ENCODE data around the gene ANGPT4. TPM values are rescaled to one million over a fixed set of nuclear protein-coding genes. Genes with fewer than 3 reads are reported as not detected.

The ANGPT4 gene, protein sequence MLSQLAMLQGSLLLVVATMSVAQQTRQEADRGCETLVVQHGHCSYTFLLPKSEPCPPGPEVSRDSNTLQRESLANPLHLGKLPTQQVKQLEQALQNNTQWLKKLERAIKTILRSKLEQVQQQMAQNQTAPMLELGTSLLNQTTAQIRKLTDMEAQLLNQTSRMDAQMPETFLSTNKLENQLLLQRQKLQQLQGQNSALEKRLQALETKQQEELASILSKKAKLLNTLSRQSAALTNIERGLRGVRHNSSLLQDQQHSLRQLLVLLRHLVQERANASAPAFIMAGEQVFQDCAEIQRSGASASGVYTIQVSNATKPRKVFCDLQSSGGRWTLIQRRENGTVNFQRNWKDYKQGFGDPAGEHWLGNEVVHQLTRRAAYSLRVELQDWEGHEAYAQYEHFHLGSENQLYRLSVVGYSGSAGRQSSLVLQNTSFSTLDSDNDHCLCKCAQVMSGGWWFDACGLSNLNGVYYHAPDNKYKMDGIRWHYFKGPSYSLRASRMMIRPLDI
- total RNA-seq: under 1 TPM in 1 of 4 donors, not detected in 3; 0.14 TPM

DNA sequence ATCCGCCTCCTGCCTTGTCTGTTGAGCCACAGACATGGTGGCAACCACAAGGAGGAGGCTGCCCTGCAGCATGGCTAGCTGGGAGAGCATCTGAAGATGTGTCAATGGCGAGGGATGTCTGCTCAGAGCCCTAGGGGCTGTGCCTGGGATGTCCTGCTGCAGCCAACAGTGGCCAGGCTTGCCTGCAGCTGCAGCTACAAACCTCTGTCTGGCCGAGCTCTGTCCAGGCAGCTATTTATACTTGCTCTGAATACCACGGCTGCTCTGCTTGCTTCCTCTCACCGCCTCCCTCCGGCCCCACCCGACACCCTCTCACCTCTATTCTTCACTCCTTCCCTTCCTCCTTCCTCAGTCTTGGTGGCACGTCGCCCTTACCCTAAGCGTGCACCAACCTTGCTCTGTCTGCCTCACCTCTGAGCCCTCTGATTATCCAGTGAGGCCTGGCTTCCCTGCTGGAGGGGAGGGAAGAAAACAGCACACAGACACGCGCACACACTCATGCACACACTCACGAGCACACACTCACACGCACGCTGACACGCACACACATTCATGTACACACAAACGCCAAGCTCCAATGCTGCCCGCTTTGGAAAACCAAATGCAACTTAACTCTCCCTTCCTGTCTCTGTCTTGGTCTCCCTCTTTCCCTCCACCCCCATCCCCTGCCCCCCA, at the start of gene ANGPT4:
Gene ANGPT4 (minus strand): TSS at position 210 of the 675 bp plus-strand sequence. CDS start 120 bp downstream, at position 90.
- intact Hi-C loops (cut with DNase I; ENCODE audit: low total_unique reads): no loop called here
- H3K36me3 ChIP-seq: no peaks in the 10 kb centered on the region
- H3K27ac ChIP-seq: no peak within 1 kb of the TSS
- DNase-seq: no peak
- no peaks in the 10 kb centered on the region for H3K4me1 ChIP-seq
- H3K4me3 ChIP-seq: no peak within 1 kb of the TSS
- in situ Hi-C loops (cut with MboI; ENCODE audit: low pct_ligation_motif_present in 1 of 4, low pct_unique_long_range_greater_than_20kb in 1 of 4, low sequenced_read_pairs in 3 of 4): no loop called here
- WGBS, 2 donors (ENCODE audit: low coverage in 1 of 2): 41% methylated on average over 18 of the region's 18 CpGs; no CpG with 5 or more reads in 1 of the 2 donors
- no peaks in the 10 kb centered on the region for H3K9me3 ChIP-seq
- no peaks in the 10 kb centered on the region for H3K27me3 ChIP-seq
- TF ChIP-seq POLR2A (IDR thresholded peaks at IDR 0.05) (no peak), EP300 (IDR thresholded peaks at IDR 0.05; ENCODE audit: low read depth) (no peak), POLR2AphosphoS5 (IDR thresholded peaks at IDR 0.05) (no peak)
- TF ChIP-seq, protein P1, sequence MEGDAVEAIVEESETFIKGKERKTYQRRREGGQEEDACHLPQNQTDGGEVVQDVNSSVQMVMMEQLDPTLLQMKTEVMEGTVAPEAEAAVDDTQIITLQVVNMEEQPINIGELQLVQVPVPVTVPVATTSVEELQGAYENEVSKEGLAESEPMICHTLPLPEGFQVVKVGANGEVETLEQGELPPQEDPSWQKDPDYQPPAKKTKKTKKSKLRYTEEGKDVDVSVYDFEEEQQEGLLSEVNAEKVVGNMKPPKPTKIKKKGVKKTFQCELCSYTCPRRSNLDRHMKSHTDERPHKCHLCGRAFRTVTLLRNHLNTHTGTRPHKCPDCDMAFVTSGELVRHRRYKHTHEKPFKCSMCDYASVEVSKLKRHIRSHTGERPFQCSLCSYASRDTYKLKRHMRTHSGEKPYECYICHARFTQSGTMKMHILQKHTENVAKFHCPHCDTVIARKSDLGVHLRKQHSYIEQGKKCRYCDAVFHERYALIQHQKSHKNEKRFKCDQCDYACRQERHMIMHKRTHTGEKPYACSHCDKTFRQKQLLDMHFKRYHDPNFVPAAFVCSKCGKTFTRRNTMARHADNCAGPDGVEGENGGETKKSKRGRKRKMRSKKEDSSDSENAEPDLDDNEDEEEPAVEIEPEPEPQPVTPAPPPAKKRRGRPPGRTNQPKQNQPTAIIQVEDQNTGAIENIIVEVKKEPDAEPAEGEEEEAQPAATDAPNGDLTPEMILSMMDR (IDR thresholded peaks at IDR 0.05): no peak

DNA sequence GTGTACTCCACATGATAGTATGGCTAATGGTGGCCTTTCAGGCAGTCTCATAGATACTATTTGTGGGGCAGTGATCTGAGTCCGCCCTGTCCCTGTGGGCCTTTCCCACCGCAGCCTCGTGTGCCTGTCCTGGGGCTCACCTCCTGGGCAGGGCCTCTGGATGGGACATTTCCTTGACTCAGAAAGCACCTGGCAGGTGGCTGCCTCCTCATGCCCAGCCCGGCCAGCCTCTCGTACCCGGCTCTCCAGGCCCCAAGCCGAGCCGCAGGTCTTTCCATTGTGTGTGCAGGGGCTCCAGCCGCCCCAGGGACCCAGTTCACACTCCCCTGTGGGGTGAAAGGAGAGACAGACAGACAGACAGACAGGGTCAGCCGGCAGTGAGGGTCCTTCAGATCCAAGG, 47.7 kb upstream of the ANGPT4 start:
- H3K27ac ChIP-seq: no peak overlapping the region
- no peak for DNase-seq
- H3K27me3 ChIP-seq: peaks cover 11% of the 10 kb centered on the region
- TF ChIP-seq, protein P1 (IDR thresholded peaks at IDR 0.05): no peak
- TF ChIP-seq POLR2AphosphoS5 (IDR thresholded peaks at IDR 0.05) (no peak), EP300 (IDR thresholded peaks at IDR 0.05; ENCODE audit: low read depth) (no peak), POLR2A (IDR thresholded peaks at IDR 0.05) (no peak)
- 81% methylated on average over 10 of the region's 10 CpGs; no CpG with 5 or more reads in 1 of the 2 donors for WGBS, 2 donors (ENCODE audit: low coverage in 1 of 2)
- no peaks in the 10 kb centered on the region for H3K4me1 ChIP-seq
- in situ Hi-C loops (cut with MboI; ENCODE audit: low pct_ligation_motif_present in 1 of 4, low pct_unique_long_range_greater_than_20kb in 1 of 4, low sequenced_read_pairs in 3 of 4) (no loop called here), intact Hi-C loops (cut with DNase I; ENCODE audit: low total_unique reads) (no loop called here)
- H3K4me3 ChIP-seq: no peak overlapping the region
- H3K9me3 ChIP-seq: no peaks in the 10 kb centered on the region
- H3K36me3 ChIP-seq: no peaks in the 10 kb centered on the region

DNA sequence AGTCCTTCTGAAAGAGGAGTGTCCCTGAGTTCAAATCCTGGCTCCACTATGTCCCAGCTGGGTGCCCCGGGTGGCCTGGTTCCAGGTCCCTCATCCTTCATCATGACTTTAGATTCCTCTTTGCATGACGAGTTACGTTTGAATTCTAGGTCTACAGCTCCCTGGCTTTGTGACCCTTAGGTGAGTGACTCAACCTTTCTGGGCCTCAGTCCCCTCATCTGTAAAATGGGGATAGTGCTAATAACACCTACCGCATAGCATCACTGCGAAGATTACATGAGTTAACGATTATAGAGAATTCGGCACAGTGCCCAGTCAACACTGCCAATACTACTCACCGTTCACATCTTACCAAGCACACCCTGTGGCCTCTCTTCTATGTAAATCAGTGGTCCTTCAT, 46.5 kb upstream of the ANGPT4 start:
- no peaks in the 10 kb centered on the region for H3K36me3 ChIP-seq
- H3K4me3 ChIP-seq: no peak overlapping the region
- in situ Hi-C loops (cut with MboI; ENCODE audit: low pct_ligation_motif_present in 1 of 4, low pct_unique_long_range_greater_than_20kb in 1 of 4, low sequenced_read_pairs in 3 of 4): no loop called here
- WGBS, 2 donors (ENCODE audit: low coverage in 1 of 2): 84% methylated on average over 8 of the region's 8 CpGs; no CpG with 5 or more reads in 1 of the 2 donors
- TF ChIP-seq POLR2AphosphoS5 (IDR thresholded peaks at IDR 0.05): no peak
- TF ChIP-seq, protein P1 (IDR thresholded peaks at IDR 0.05): no peak
- no peak for TF ChIP-seq EP300 (IDR thresholded peaks at IDR 0.05; ENCODE audit: low read depth)
- H3K27me3 ChIP-seq: peaks cover 22% of the 10 kb centered on the region
- DNase-seq: no peak
- no peaks in the 10 kb centered on the region for H3K9me3 ChIP-seq
- no peaks in the 10 kb centered on the region for H3K4me1 ChIP-seq
- intact Hi-C loops (cut with DNase I; ENCODE audit: low total_unique reads): no loop called here
- H3K27ac ChIP-seq: no peak overlapping the region

DNA sequence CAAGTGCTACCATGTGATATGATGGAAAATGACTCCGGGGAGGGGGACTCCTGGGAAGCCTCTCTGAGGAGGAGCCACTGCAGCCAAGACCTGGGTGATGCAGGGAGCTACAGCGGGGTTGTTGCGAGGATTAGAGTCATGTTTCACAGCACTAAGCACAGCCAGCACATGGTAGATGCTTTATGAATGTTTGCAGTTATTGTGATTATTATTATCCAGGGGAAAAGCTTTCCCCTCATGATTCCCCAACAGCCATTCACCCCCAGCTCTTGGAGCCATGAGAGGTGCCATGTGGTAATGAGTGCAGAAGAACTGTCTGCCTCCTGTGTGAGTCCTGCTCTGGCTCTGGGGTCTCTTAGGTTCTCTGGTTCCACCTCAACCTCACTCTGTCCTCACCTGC, 46.1 kb upstream of the ANGPT4 start:
- DNase-seq: no peak
- no peaks in the 10 kb centered on the region for H3K4me1 ChIP-seq
- no peak overlapping the region for H3K27ac ChIP-seq
- no peak overlapping the region for H3K4me3 ChIP-seq
- intact Hi-C loops (cut with DNase I; ENCODE audit: low total_unique reads) (no loop called here), in situ Hi-C loops (cut with MboI; ENCODE audit: low pct_ligation_motif_present in 1 of 4, low pct_unique_long_range_greater_than_20kb in 1 of 4, low sequenced_read_pairs in 3 of 4) (no loop called here)
- no peak for TF ChIP-seq EP300 (IDR thresholded peaks at IDR 0.05; ENCODE audit: low read depth)
- TF ChIP-seq POLR2A (IDR thresholded peaks at IDR 0.05): no peak
- TF ChIP-seq POLR2AphosphoS5 (IDR thresholded peaks at IDR 0.05): no peak
- TF ChIP-seq, protein P1 (IDR thresholded peaks at IDR 0.05): no peak
- 80 to 83% methylated on average over 3 of the region's 3 CpGs for WGBS, 2 donors (ENCODE audit: low coverage in 1 of 2)
- no peaks in the 10 kb centered on the region for H3K9me3 ChIP-seq
- no peaks in the 10 kb centered on the region for H3K36me3 ChIP-seq
- H3K27me3 ChIP-seq: peaks cover 26% of the 10 kb centered on the region

Measured in transverse colon (tissue), 4 donors.